ENCODE measurements around the gene NCBP2L. TPM values are rescaled to one million over a fixed set of nuclear protein-coding genes. Genes with fewer than 3 reads are reported as not detected.

Gene NCBP2L
- total and polyA plus RNA-seq, 9 of the 15 experiments (the other 6 are each of a cell fraction or from before 2014, with no cell fraction given): not detected

- TF ChIP-seq MLX (CRISPR knock-in tag; conservative IDR thresholded peaks at IDR 0.05): no peak
- TF ChIP-seq ETV1 (tag; conservative IDR thresholded peaks at IDR 0.05; ENCODE audit: low read depth): no peak
These were observed 39.3 kb upstream of the NCBP2L start (continued) for GRCh38 chrX:107738272-107738671.

GRCh38 chrX:107738768-107739167 is 38.8 kb upstream of the NCBP2L start:
- H3K9me3 ChIP-seq (replicated peaks; ENCODE audit: control insufficient read depth, insufficient read depth, low read depth, low read length): no peaks in the 10 kb centered on the region
- no peak overlapping the region for H2AFZ ChIP-seq (ENCODE audit: low read depth, low read length)
- H3K36me3 ChIP-seq (ENCODE audit: control insufficient read depth, insufficient read depth, low read length): no peaks in the 10 kb centered on the region
- H3K9me1 ChIP-seq (ENCODE audit: control insufficient read depth, insufficient read depth, low read length): no peaks in the 10 kb centered on the region
- FAIRE-seq (no peak), DNase-seq (ENCODE audit: extremely low read depth in 1 of 4, low spot score in 3 of 4) (no peak), ATAC-seq (no peak)
- H3K4me3 ChIP-seq: no peak overlapping the region
- 0 out of 5 replicates have a peak, but pooled peaks cover 0 to 11% of the 10 kb centered on the region in 2 experiments for H3K27me3 ChIP-seq (ENCODE audit: control insufficient read depth in 2 of 2, insufficient read depth in 2 of 2, low read length in 2 of 2)
- H4K20me1 ChIP-seq (replicated peaks; ENCODE audit: control insufficient read depth, insufficient read depth, low read length): no peaks in the 10 kb centered on the region
- BruUV-seq (replicated peaks): no TSS peak
- TF ChIP-seq STAT5A (IDR thresholded peaks at IDR 0.05; ENCODE audit: borderline replicate concordance, low read length): no peak
- TF ChIP-seq FOSL1 (tag; conservative IDR thresholded peaks at IDR 0.05): no peak
- no peak for TF ChIP-seq ZNF639 (CRISPR knock-in tag; conservative IDR thresholded peaks at IDR 0.05 in 1 of 2, IDR thresholded peaks at IDR 0.05 in 1 of 2)
- TF ChIP-seq NCOR1 (IDR thresholded peaks at IDR 0.05): no peak
- no peak for TF ChIP-seq ZFP36 (IDR thresholded peaks at IDR 0.05; ENCODE audit: low read depth, low read length, partially characterized antibody)
- WGBS (ENCODE audit: insufficient coverage, low coverage, missing lambda C conversion rate): 36% methylated on average over 7 of the region's 8 CpGs
- in situ Hi-C loops (cut with MboI) (no loop called here), intact Hi-C loops (cut with micrococcal nuclease) (no loop called here)
- CTCF ChIA-PET (ENCODE audit: low intra/inter-chr PET ratio): no interaction called here
- no peak overlapping the region for H3K9ac ChIP-seq (ENCODE audit: insufficient read depth in 1 of 2, low read depth in 2 of 2, low read length in 2 of 2)
- H3K27ac ChIP-seq (ENCODE audit: extremely low read depth, low read depth, low read length): no peak overlapping the region
- H3K79me2 ChIP-seq (ENCODE audit: control insufficient read depth, insufficient read depth, low read length): no peaks in the 10 kb centered on the region
- H3K4me1 ChIP-seq (replicated peaks in 1 of 2; ENCODE audit: control insufficient read depth in 2 of 2, insufficient read depth in 2 of 2, low read length in 2 of 2): peaks cover 12 to 18% of the 10 kb centered on the region in 2 experiments; a peak in 4 of 5 replicates
- H3K4me2 ChIP-seq (ENCODE audit: insufficient read depth, low read length): no peak overlapping the region
- POLR2A ChIA-PET: no interaction called here
